ENCODE measurements around the gene ATP5ME.

The ATP5ME gene

DNA sequence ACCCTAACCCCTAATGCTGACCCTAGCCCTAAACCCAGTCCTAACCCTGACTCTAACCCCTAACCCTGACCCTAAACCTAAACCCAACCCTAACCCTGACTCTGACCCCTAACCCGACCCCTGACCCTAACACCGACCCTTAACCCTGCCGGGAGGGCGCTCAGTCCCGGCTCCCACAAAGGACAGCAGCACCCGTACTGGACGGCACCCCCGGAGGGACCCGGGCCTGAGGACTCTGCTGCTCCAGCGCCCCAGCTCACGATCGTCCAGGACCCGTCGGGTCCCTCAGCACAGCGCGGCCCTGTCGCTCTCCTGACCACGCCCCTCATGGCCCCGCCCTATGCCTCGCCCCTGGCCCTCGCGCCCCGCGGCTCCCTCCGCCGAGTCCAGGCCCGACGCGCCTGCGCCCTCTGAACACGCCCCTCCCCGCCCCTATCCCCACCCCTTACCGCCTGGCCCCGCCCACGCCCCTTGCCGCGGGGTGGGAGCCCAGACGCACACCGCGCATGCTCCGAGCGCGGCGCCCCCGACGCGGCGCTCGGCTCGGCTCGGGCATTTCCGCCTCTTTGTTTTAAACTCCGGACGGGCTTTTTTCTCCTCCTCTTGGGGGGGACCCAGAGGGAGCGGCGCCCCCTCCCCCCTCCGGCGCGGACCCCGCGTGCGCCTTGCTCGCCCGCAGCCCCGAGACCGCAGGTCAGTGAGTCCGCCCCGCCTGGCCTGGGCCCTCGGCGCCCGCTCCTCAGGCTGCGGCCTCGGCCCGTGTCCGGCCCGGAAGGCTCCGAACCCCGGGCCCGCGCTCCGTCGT is 31.4 kb upstream of the ATP5ME start, which contains the start of gene PCGF3:
TSS of gene PCGF3 (plus strand) at position 555 of the 805 bp plus-strand sequence. CDS start 27,849 bp downstream, outside the sequence.
- Histone ChIP-seq H2AFZ (ENCODE audit: low read depth, low read length) (peak within 1 kb of the TSS; percentile 98), H3K27ac (ENCODE audit: low read length) (peak within 1 kb of the TSS; percentile 91)
- peak; percentile 95 for DNase-seq

GRCh38 chr4:704971-705277 is 30.8 kb upstream of the ATP5ME start:
- ATAC-seq (ENCODE audit: insufficient read depth, low read depth) (no peak), DNase-seq (no peak)
- Histone ChIP-seq H2AFZ (ENCODE audit: low read depth, low read length) (peak overlapping the region; percentile 98), H3K4me1 (ENCODE audit: insufficient read depth, low read length) (peaks cover 37% of the 10 kb centered on the region), H3K27me3 (ENCODE audit: insufficient read depth, low read length, poor library complexity) (no peaks in the 10 kb centered on the region), H4K20me1 (ENCODE audit: insufficient read depth, low read length) (peaks cover 26% of the 10 kb centered on the region), H3K9me3 (ENCODE audit: insufficient read depth, low read length, severe bottlenecking) (no peaks in the 10 kb centered on the region), H3K36me3 (ENCODE audit: insufficient read depth, low read length) (peaks cover 21% of the 10 kb centered on the region), H3K79me2 (ENCODE audit: insufficient read depth, low read length) (peaks cover 40% of the 10 kb centered on the region), H3K4me3 (ENCODE audit: low read depth in 1 of 2, low read length in 2 of 2) (peak overlapping the region in 1 of 2 experiments; percentile 59; a peak in 2 of 4 replicates), H3K27ac (ENCODE audit: low read length) (peak overlapping the region; percentile 69), H3K4me2 (ENCODE audit: insufficient read depth, low read length) (peak overlapping the region; percentile 83), H3K9ac (ENCODE audit: low read depth, low read length) (peak overlapping the region; percentile 100; the same call in 1 of the 2 replicates)
- TF ChIP-seq CTCF (IDR thresholded peaks at IDR 0.05; ENCODE audit: borderline replicate concordance, extremely low read depth, low read length, poor library complexity, severe bottlenecking), result no peak
- no peak for TF ChIP-seq EZH2 (IDR thresholded peaks at IDR 0.05; ENCODE audit: borderline replicate concordance, low read depth, low read length, severe bottlenecking)

More for the DNA sequence above, 31.4 kb upstream of the ATP5ME start, which contains the start of gene PCGF3:
- Histone ChIP-seq H3K36me3 (ENCODE audit: insufficient read depth, low read length) (peaks cover 26% of the 10 kb centered on the region), H3K4me1 (ENCODE audit: insufficient read depth, low read length) (peaks cover 43% of the 10 kb centered on the region), H3K79me2 (ENCODE audit: insufficient read depth, low read length) (peaks cover 46% of the 10 kb centered on the region), H3K27me3 (ENCODE audit: insufficient read depth, low read length, poor library complexity) (no peaks in the 10 kb centered on the region), H4K20me1 (ENCODE audit: insufficient read depth, low read length) (peaks cover 32% of the 10 kb centered on the region), H3K4me3 (ENCODE audit: low read depth in 1 of 2, low read length in 2 of 2) (peak within 1 kb of the TSS; percentile 90 to 99), H3K9me3 (ENCODE audit: insufficient read depth, low read length, severe bottlenecking) (no peaks in the 10 kb centered on the region), H3K4me2 (ENCODE audit: insufficient read depth, low read length) (peak within 1 kb of the TSS; percentile 83), H3K9ac (ENCODE audit: low read depth, low read length) (peak within 1 kb of the TSS; percentile 100)
- peak; percentile 96 for ATAC-seq (ENCODE audit: insufficient read depth, low read depth)
- TF ChIP-seq CTCF (IDR thresholded peaks at IDR 0.05; ENCODE audit: borderline replicate concordance, extremely low read depth, low read length, poor library complexity, severe bottlenecking) (no peak), EZH2 (IDR thresholded peaks at IDR 0.05; ENCODE audit: borderline replicate concordance, low read depth, low read length, severe bottlenecking) (no peak)

DNA sequence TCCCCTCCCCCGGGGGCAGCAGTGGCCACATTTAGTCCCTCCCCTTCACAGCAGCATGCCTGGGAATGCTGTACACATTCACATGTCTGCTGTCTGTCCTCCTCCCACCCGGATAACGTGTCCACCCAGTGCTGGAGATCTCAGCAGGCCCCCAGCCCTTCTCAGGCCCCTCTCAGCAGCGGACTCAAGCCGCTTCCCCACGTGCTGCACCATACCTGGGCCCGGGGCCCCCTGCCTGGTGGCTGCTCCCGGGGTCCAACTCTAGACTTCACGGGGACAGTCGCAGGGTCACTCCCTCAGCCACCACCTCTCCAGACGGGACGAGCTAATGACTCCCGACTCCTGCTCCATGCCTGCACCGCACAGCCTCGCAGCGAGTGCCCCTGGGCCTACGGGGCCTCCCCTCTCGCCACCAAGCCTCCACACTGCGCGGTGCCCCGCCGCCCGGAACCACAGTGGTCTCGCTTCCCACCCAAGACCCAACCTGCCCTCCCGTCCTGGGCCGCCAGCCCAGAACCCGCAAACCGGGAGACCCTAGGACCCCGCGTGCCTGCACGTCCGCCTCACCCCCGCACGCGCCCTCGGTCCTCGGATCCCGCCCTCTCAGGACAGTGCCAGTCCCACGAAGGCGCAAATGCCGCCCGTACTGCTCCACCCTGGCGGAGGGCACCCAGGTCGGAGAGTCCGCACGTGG is 30.3 kb upstream of the ATP5ME start:
- Histone ChIP-seq H3K27me3 (ENCODE audit: insufficient read depth, low read length, poor library complexity) (no peaks in the 10 kb centered on the region), H3K9ac (ENCODE audit: low read depth, low read length) (no peak overlapping the region), H3K27ac (ENCODE audit: low read length) (no peak overlapping the region), H3K4me1 (ENCODE audit: insufficient read depth, low read length) (peaks cover 33% of the 10 kb centered on the region), H3K9me3 (ENCODE audit: insufficient read depth, low read length, severe bottlenecking) (no peaks in the 10 kb centered on the region), H3K4me3 (ENCODE audit: low read depth in 1 of 2, low read length in 2 of 2) (no peak overlapping the region), H3K79me2 (ENCODE audit: insufficient read depth, low read length) (peaks cover 35% of the 10 kb centered on the region), H4K20me1 (ENCODE audit: insufficient read depth, low read length) (peaks cover 21% of the 10 kb centered on the region), H3K36me3 (ENCODE audit: insufficient read depth, low read length) (peaks cover 15% of the 10 kb centered on the region), H3K4me2 (ENCODE audit: insufficient read depth, low read length) (peak overlapping the region; percentile 83; the same call in 1 of the 2 replicates), H2AFZ (ENCODE audit: low read depth, low read length) (no peak overlapping the region)
- DNase-seq (no peak), ATAC-seq (ENCODE audit: insufficient read depth, low read depth) (no peak)
- TF ChIP-seq EZH2 (IDR thresholded peaks at IDR 0.05; ENCODE audit: borderline replicate concordance, low read depth, low read length, severe bottlenecking), result no peak
- TF ChIP-seq CTCF (IDR thresholded peaks at IDR 0.05; ENCODE audit: borderline replicate concordance, extremely low read depth, low read length, poor library complexity, severe bottlenecking), result no peak

Measured in DND-41 (cell line).